ENCODE data around the gene SEBOX. TPM values are rescaled to one million over a fixed set of nuclear protein-coding genes. Genes with fewer than 3 reads are reported as not detected.
A peak's percentile ranks its signal among the peaks of the same experiment; 100 is the strongest.

Gene SEBOX
- polyA plus RNA-seq, 3 donors = not detected

DNA sequence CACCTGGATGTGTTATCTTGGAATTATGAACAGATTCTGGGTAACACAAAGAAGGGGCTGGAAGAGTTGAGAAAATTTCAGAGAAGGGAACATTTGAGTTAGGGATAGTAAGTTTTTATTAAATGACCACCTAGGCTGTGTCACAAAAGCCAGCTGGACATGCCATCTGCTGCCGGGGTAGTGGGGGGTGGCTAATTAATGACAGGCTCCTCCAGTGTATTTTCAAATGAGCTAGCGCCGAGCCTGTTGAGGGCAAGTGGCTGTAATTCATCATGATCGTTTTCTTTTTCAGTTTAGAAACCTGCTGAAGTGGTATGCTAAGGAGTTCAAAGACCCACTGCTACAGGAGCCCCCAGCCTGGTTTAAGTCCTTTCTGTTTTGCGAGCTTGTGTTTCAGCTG is 39.8 kb downstream of the SEBOX start:
- Histone ChIP-seq H3K27me3 (ENCODE audit: control insufficient read depth in 2 of 2, insufficient read depth in 2 of 2, low read length in 2 of 2) (no peaks in the 10 kb centered on the region), H3K27ac (ENCODE audit: low read depth in 1 of 2, low read length in 2 of 2) (no peak overlapping the region), H3K9me3 (replicated peaks in 1 of 2; ENCODE audit: control insufficient read depth in 1 of 2, insufficient read depth in 1 of 2, low read length in 2 of 2) (no peaks in the 10 kb centered on the region), H4K20me1 (ENCODE audit: insufficient read depth, low read length) (no peaks in the 10 kb centered on the region), H3K79me2 (ENCODE audit: insufficient read depth, low read length) (peaks cover 21% of the 10 kb centered on the region), H3K36me3 (replicated peaks in 1 of 2; ENCODE audit: control insufficient read depth in 1 of 2, insufficient read depth in 2 of 2, low read length in 2 of 2) (peaks cover 24 to 44% of the 10 kb centered on the region in 2 donors), H3K4me3 (replicated peaks in 1 of 3; ENCODE audit: low read depth in 2 of 3, low read length in 3 of 3) (no peak overlapping the region), H3K9ac (ENCODE audit: insufficient read depth, low read length, poor library complexity, severe bottlenecking) (no peak overlapping the region), H2AFZ (ENCODE audit: insufficient read depth, low read depth, low read length, poor library complexity, severe bottlenecking) (no peak overlapping the region), H3K4me2 (replicated peaks; ENCODE audit: extremely low read depth, low read length, poor library complexity, severe bottlenecking) (no peak overlapping the region), H3K4me1 (ENCODE audit: control insufficient read depth in 1 of 2, insufficient read depth in 2 of 2, low read length in 2 of 2) (peaks cover 17 to 20% of the 10 kb centered on the region in 2 donors)
- Mint-ChIP-seq H3K27me3 (ENCODE audit: low read depth in 3 of 3) (no peaks in the 10 kb centered on the region), H3K4me3 (no peak overlapping the region), H3K27ac (peak overlapping the region in 1 of 7 donors; percentile 18), H3K9me3 (no peaks in the 10 kb centered on the region), H3K36me3 (peaks cover 30 to 44% of the 10 kb centered on the region in 2 donors), H3K4me1 (peaks cover 19% of the 10 kb centered on the region)
- no peak for TF ChIP-seq CTCF (IDR thresholded peaks at IDR 0.05)
- no peak for DNase-seq
- intact Hi-C loops (cut with micrococcal nuclease) = no loop called here
- 100% methylated on average over 2 of the region's 5 CpGs for WGBS (ENCODE audit: insufficient coverage)

DNA sequence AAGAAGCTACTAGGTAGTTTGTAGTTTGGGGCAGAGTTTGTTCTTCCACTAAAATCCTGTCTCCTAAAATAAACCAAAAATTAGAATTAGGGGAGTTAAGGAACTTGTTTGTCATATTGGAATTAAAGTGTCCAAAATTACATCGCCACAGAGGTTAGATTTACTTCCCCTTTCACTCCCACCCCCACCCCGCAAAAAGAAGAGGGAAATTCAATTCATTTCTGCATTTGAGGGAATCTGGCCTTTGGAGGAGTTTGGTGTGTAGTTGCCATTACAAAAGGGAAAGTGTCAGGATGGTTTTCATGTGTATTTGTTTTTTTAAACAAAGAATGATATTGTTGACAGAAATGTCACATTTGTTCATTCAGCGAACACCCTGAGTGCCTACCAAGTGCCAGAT is 40.2 kb downstream of the SEBOX start:
- Mint-ChIP-seq H3K27me3 (ENCODE audit: low read depth in 3 of 3) (no peaks in the 10 kb centered on the region), H3K27ac (peak overlapping the region in 4 of 7 donors; percentile 41 to 78 (median 59)), H3K4me1 (peaks cover 24% of the 10 kb centered on the region), H3K36me3 (peaks cover 29 to 39% of the 10 kb centered on the region in 2 donors), H3K4me3 (peak overlapping the region in 1 of 2 donors; percentile 11), H3K9me3 (no peaks in the 10 kb centered on the region)
- Histone ChIP-seq H2AFZ (ENCODE audit: insufficient read depth, low read depth, low read length, poor library complexity, severe bottlenecking) (no peak overlapping the region), H3K9ac (ENCODE audit: insufficient read depth, low read length, poor library complexity, severe bottlenecking) (no peak overlapping the region), H4K20me1 (ENCODE audit: insufficient read depth, low read length) (no peaks in the 10 kb centered on the region), H3K27ac (ENCODE audit: low read depth in 1 of 2, low read length in 2 of 2) (peak overlapping the region in 1 of 2 donors; percentile 36), H3K27me3 (ENCODE audit: control insufficient read depth in 2 of 2, insufficient read depth in 2 of 2, low read length in 2 of 2) (no peaks in the 10 kb centered on the region), H3K36me3 (replicated peaks in 1 of 2; ENCODE audit: control insufficient read depth in 1 of 2, insufficient read depth in 2 of 2, low read length in 2 of 2) (peaks cover 24 to 40% of the 10 kb centered on the region in 2 donors), H3K4me3 (replicated peaks in 1 of 3; ENCODE audit: low read depth in 2 of 3, low read length in 3 of 3) (no peak overlapping the region), H3K4me1 (ENCODE audit: control insufficient read depth in 1 of 2, insufficient read depth in 2 of 2, low read length in 2 of 2) (peaks cover 19 to 24% of the 10 kb centered on the region in 2 donors), H3K4me2 (replicated peaks; ENCODE audit: extremely low read depth, low read length, poor library complexity, severe bottlenecking) (peak overlapping the region; percentile 24), H3K79me2 (ENCODE audit: insufficient read depth, low read length) (peaks cover 26% of the 10 kb centered on the region), H3K9me3 (replicated peaks in 1 of 2; ENCODE audit: control insufficient read depth in 1 of 2, insufficient read depth in 1 of 2, low read length in 2 of 2) (no peaks in the 10 kb centered on the region)
- WGBS (ENCODE audit: insufficient coverage) = 100% methylated on average over 1 of the region's 3 CpGs
- peak in 1 of 3 donors; percentile 38 for DNase-seq
- intact Hi-C loops (cut with micrococcal nuclease) = loop anchor here in 1 of 2 donors (5.0 kb wide), 1 partner anchor 33 kb away; the partner anchor contains the start of gene POLDIP2
- no peak for TF ChIP-seq CTCF (IDR thresholded peaks at IDR 0.05)

Measured in CD14-positive monocyte (primary cell).